ENCODE measurements around the gene KCNQ1.

The KCNQ1 gene

DNA sequence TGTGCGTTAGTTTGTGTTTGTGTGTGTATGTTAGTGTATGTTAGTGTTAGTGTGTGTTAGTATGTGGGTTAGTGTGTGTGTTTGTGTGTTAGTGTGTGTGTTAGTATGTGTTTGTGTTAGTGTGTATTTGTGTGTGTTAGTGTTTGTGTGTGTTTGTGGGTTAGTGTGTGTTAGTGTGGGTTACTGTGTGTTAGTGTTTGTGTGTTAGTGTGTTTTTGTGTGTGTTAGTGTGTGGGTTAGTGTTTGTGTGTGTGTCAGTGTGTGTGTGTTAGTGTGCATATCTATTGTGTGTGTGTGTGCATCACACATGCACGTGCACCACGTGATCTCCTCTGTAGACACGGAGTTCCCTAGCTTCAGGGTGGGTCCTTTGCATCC, 139.6 kb downstream of the KCNQ1 start:
- no peak for TF ChIP-seq CTCF (IDR thresholded peaks at IDR 0.05; ENCODE audit: borderline replicate concordance, insufficient read depth, low read depth, low read length)
- no peak overlapping the region for H3K4me3 ChIP-seq (ENCODE audit: low read depth, low read length)

GRCh38 chr11:2584812-2585565, 140.2 kb downstream of the KCNQ1 start:
- TF ChIP-seq CTCF (IDR thresholded peaks at IDR 0.05; ENCODE audit: borderline replicate concordance, insufficient read depth, low read depth, low read length) = no peak
- no peak overlapping the region for H3K4me3 ChIP-seq (ENCODE audit: low read depth, low read length)

GRCh38 chr11:2585566-2586086, 140.8 kb downstream of the KCNQ1 start:
- H3K4me3 ChIP-seq (ENCODE audit: low read depth, low read length) = no peak overlapping the region
- TF ChIP-seq CTCF (IDR thresholded peaks at IDR 0.05; ENCODE audit: borderline replicate concordance, insufficient read depth, low read depth, low read length) = no peak

DNA sequence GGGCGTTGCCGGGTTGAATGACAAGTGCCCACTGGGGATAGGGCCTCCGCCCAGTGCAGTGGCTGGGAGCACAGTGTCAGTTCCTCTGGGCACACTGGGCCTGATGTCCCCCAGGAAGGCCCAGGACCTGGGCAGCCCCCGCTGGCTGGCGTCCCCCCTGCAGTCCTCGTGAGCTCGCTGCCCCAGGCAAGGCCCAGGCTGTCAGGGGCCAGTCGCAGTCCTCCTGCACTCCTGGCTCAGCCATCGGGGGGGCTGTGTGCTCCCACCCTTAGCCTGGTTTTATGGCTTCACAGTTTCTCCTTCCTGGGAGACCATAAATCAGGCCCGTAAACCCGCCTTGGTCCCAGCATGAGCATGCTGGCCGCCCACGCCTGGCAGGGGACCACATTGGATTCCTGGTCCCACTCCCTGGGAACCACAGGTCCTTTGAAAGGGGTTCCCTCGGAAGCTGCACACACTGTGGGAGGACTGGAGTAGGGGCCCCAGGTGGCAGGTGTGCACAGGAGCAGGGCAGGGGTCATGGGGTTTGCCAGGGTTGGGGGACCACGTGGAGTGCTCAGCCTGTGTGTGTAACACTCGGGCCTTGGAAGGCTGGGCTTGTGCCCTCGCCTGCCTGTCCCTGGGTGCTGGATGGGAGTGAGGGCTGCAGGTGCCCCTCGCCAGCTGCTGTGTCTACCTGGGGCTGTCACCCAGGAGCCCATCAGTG, 141.4 kb downstream of the KCNQ1 start:
- no peak for TF ChIP-seq CTCF (IDR thresholded peaks at IDR 0.05; ENCODE audit: borderline replicate concordance, insufficient read depth, low read depth, low read length)
- H3K4me3 ChIP-seq (ENCODE audit: low read depth, low read length) = no peak overlapping the region

DNA sequence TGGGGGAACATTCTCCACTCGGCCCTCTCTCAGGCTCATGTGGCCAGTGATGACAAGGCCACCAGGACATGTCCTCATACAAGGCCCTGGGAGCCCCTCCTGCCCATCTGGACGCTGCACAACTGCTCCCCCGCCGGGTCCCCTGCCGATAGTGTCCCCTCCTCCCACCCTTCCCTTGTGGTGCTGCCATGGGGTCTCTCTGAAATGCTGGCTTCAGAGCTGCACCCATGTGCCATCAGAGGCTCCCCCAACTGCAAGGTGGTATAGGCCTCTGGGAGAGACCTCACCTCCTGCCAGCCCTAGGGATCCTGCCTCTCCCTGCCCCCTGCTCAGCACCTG, 142.0 kb downstream of the KCNQ1 start:
- no peak for TF ChIP-seq CTCF (IDR thresholded peaks at IDR 0.05; ENCODE audit: borderline replicate concordance, insufficient read depth, low read depth, low read length)
- no peak overlapping the region for H3K4me3 ChIP-seq (ENCODE audit: low read depth, low read length)

- TF ChIP-seq CTCF (IDR thresholded peaks at IDR 0.05; ENCODE audit: borderline replicate concordance, insufficient read depth, low read depth, low read length) = no peak
- H3K4me3 ChIP-seq (ENCODE audit: low read depth, low read length) = no peak overlapping the region
These were observed 142.5 kb downstream of the KCNQ1 start for GRCh38 chr11:2587132-2587930.

Measured in GM12875 (cell line).